IMR-90 (cell line): ENCODE data around the gene CERS1. TPM values are rescaled to one million over a fixed set of nuclear protein-coding genes. Genes with fewer than 3 reads are reported as not detected.
A peak's percentile ranks its signal among the peaks of the same experiment; 100 is the strongest.

Source experiments
- ATAC-seq: fragments of 200-7000 bp; cut with Tn5 transposase; 2 replicates; pipeline ENCODE4 v1.9.1; 2020; ENCODE audit warnings: low read depth, mild to moderate bottlenecking, moderate library complexity
- BruUV-seq: library from RNA; stranded (reverse); fragments of 400-500 nt; replicated peaks from 2 replicates; lab custom pipeline; 2021; lab: Mats Ljungman, UMichigan
- CTCF ChIA-PET: fragments of 300-600 bp; formaldehyde crosslinking; extraction: SDS; loops from one replicate; lab custom pipeline; 2021; ENCODE audit warnings: antibody characterized with exemption; lab: Yijun Ruan, JAX
- POLR2A ChIA-PET: fragments of 300-600 bp; sonication (Branson Sonifier 250); formaldehyde crosslinking; loops from one replicate; lab custom pipeline; 2022; ENCODE audit warnings: antibody characterized with exemption; ENCODE audit not compliant: unreplicated experiment; lab: Charles Lee
- DNase-seq: peaks from one replicate; pipeline ENCODE4 v3.0.0; 2013
- H2AFZ ChIP-seq: replicated peaks from 2 replicates; pipeline ENCODE3; 2013; ENCODE audit warnings: low read length, mild to moderate bottlenecking; ENCODE audit not compliant: poor library complexity
- H2AK5ac ChIP-seq: 2 replicates; pipeline ENCODE4 v1.6.1; 2013; ENCODE audit warnings: low read depth, low read length, inconsistent platforms
- H2AK9ac ChIP-seq: replicated peaks from 2 replicates; pipeline ENCODE3; 2013; ENCODE audit warnings: mild to moderate bottlenecking, low read depth, low read length, moderate library complexity; ENCODE audit not compliant: poor library complexity
- H2BK120ac ChIP-seq: 2 replicates; pipeline ENCODE4 v1.6.1; 2013; ENCODE audit warnings: low read depth, low read length, inconsistent platforms
- H2BK15ac ChIP-seq: 3 replicates; pipeline ENCODE4 v1.6.1; 2013; ENCODE audit warnings: low read depth, low read length, inconsistent platforms
- H2BK20ac ChIP-seq: 2 replicates; pipeline ENCODE4 v1.6.1; 2013; ENCODE audit warnings: low read depth, mild to moderate bottlenecking, inconsistent platforms, low read length, moderate library complexity
- H2BK5ac ChIP-seq: 2 replicates; pipeline ENCODE4 v1.6.1; 2013; ENCODE audit warnings: mild to moderate bottlenecking, low read depth, low read length, inconsistent platforms; ENCODE audit not compliant: poor library complexity, severe bottlenecking
- H3K14ac ChIP-seq: replicated peaks from 2 replicates; pipeline ENCODE4 v1.6.1; 2013; ENCODE audit warnings: low read depth, low read length, inconsistent platforms
- H3K18ac ChIP-seq: 2 replicates; pipeline ENCODE4 v1.6.1; 2013; ENCODE audit warnings: low read depth, low read length, control low read depth
- H3K23ac ChIP-seq: 2 replicates; pipeline ENCODE4 v1.6.1; 2013; ENCODE audit warnings: low read depth, low read length, inconsistent platforms
- H3K27ac ChIP-seq: 2 replicates; pipeline ENCODE4 v1.5.1; 2013; ENCODE audit warnings: mild to moderate bottlenecking, control low read depth, low read length; ENCODE audit not compliant: insufficient read depth
- H3K27me3 ChIP-seq: 2 replicates; pipeline ENCODE4 v1.6.1; 2013; ENCODE audit warnings: low read length; ENCODE audit not compliant: control insufficient read depth, insufficient read depth
- H3K36me3 ChIP-seq: 2 replicates; pipeline ENCODE4 v1.6.1; 2013; ENCODE audit warnings: low read length, mixed read lengths; ENCODE audit not compliant: control insufficient read depth, insufficient read depth
- H3K4ac ChIP-seq: 2 replicates; pipeline ENCODE4 v1.6.1; 2013; ENCODE audit warnings: low read depth, low read length, inconsistent platforms
- H3K4me1 ChIP-seq: 2 replicates; pipeline ENCODE4 v1.6.1; 2013; ENCODE audit warnings: low read length, mixed read lengths; ENCODE audit not compliant: control insufficient read depth, insufficient read depth
- H3K4me2 ChIP-seq: 2 replicates; pipeline ENCODE4 v1.6.1; 2013; ENCODE audit warnings: low read depth, mild to moderate bottlenecking, control low read depth, low read length, moderate library complexity
- H3K4me3 ChIP-seq: 2 replicates; pipeline ENCODE4 v1.5.1; 2013; ENCODE audit warnings: low read depth, mild to moderate bottlenecking, control low read depth, low read length, moderate library complexity; ENCODE audit not compliant: insufficient read depth
- H3K56ac ChIP-seq: 2 replicates; pipeline ENCODE4 v1.6.1; 2013; ENCODE audit warnings: low read length, inconsistent platforms; ENCODE audit not compliant: insufficient read depth; ENCODE audit errors: extremely low read depth
- H3K79me1 ChIP-seq, 2 experiments: 2 replicates each; pipeline ENCODE4 v1.6.1; 2013; ENCODE audit warnings: low read length in 2 of 2, inconsistent platforms in 1 of 2, low read depth in 1 of 2
- H3K9ac ChIP-seq: 2 replicates; pipeline ENCODE4 v1.6.1; 2013; ENCODE audit warnings: low read depth, low read length, control low read depth
- H3K9me1 ChIP-seq: 2 replicates; pipeline ENCODE4 v1.6.1; 2013; ENCODE audit warnings: low read length, inconsistent platforms; ENCODE audit not compliant: insufficient read depth
- H3K9me3 ChIP-seq: 2 replicates; pipeline ENCODE4 v1.6.1; 2013; ENCODE audit warnings: low read length; ENCODE audit not compliant: control insufficient read depth, insufficient read depth
- H4K20me1 ChIP-seq: 2 replicates; pipeline ENCODE4 v1.6.1; 2013; ENCODE audit warnings: low read length, inconsistent platforms; ENCODE audit not compliant: insufficient read depth
- H4K5ac ChIP-seq: 2 replicates; pipeline ENCODE4 v1.6.1; 2013; ENCODE audit warnings: mild to moderate bottlenecking, low read depth, low read length, control low read depth
- H4K8ac ChIP-seq, 2 experiments: 2 replicates each; pipeline ENCODE4 v1.6.1; 2013; ENCODE audit warnings: low read depth in 2 of 2, low read length in 2 of 2, control low read depth in 1 of 2, inconsistent platforms in 1 of 2
- H4K91ac ChIP-seq: 2 replicates; pipeline ENCODE4 v1.6.1; 2013; ENCODE audit warnings: low read depth, low read length, inconsistent platforms; ENCODE audit not compliant: insufficient read depth
- BHLHE40 ChIP-seq: fragments of 150-350 bp; IDR thresholded peaks from 2 replicates; pipeline ENCODE4 v1.6.1; 2016; ENCODE audit warnings: mild to moderate bottlenecking, low read depth, low read length
- CEBPB ChIP-seq: IDR thresholded peaks from 2 replicates; pipeline ENCODE4 v1.6.1; 2012; ENCODE audit warnings: low read depth, low read length, improper control_type of control experiment
- CTCF ChIP-seq: conservative IDR thresholded peaks from 2 replicates; pipeline ENCODE4 v1.5.1; 2012; ENCODE audit warnings: mild to moderate bottlenecking, low read depth, low read length, improper control_type of control experiment
- ELK1 ChIP-seq: fragments of 150-350 bp; IDR thresholded peaks from 2 replicates; pipeline ENCODE4 v1.6.1; 2016; ENCODE audit warnings: low read depth, mild to moderate bottlenecking, low read length, moderate library complexity, borderline replicate concordance
- MAFK ChIP-seq: IDR thresholded peaks from 2 replicates; pipeline ENCODE4 v1.6.1; 2012; ENCODE audit warnings: low read depth, low read length, improper control_type of control experiment
- POLR2A ChIP-seq: IDR thresholded peaks from 2 replicates; pipeline ENCODE4 v1.6.1; 2012; ENCODE audit warnings: mild to moderate bottlenecking, low read depth, low read length
- RAD21 ChIP-seq: IDR thresholded peaks from 2 replicates; pipeline ENCODE4 v1.6.1; 2012; ENCODE audit warnings: low read length, improper control_type of control experiment
- RCOR1 ChIP-seq: IDR thresholded peaks from 2 replicates; pipeline ENCODE4 v1.6.1; 2012; ENCODE audit warnings: mild to moderate bottlenecking, low read length, improper control_type of control experiment; ENCODE audit not compliant: insufficient replicate concordance
- SMC3 ChIP-seq: fragments of 150-350 bp; IDR thresholded peaks from 2 replicates; pipeline ENCODE4 v1.6.1; 2016; ENCODE audit warnings: low read depth, mild to moderate bottlenecking, antibody characterized with exemption, low read length, moderate library complexity
- USF2 ChIP-seq: fragments of 150-350 bp; IDR thresholded peaks from 2 replicates; pipeline ENCODE4 v1.6.1; 2017; ENCODE audit warnings: mild to moderate bottlenecking, antibody characterized with exemption, low read length, low read depth
- WGBS, 2 experiments: methylation state at CpG; one replicate each; pipeline versions ENCODE4 v1.1.5 to v1.1.7; 2013; ENCODE audit warnings: missing lambda C conversion rate in 2 of 2; ENCODE audit not compliant: insufficient read length in 1 of 2; ENCODE audit errors: extremely low coverage in 2 of 2; 5-methylcytosine and 5-hydroxymethylcytosine counted together
- dilution Hi-C: fragments of 300-500 bp; cut with HindIII; formaldehyde crosslinking; loops from one replicate; pipeline ENCODE4 v1.14.3; 2018; ENCODE audit warnings: low sequenced_read_pairs; ENCODE audit not compliant: unreplicated experiment
- in situ Hi-C: fragments of 300-500 bp; cut with MboI; formaldehyde crosslinking; loops from 3 replicates; pipeline ENCODE4 v1.14.3; 2019; ENCODE audit warnings: low sequenced_read_pairs, inconsistent platforms, mixed read lengths
- intact Hi-C: fragments of 100-400 bp; cut with micrococcal nuclease; formaldehyde crosslinking; loops from 2 replicates; pipeline ENCODE4 v1.10.0; 2022
- polyA plus RNA-seq, 3 experiments: library from polyadenylated mRNA; depleted of rRNA; stranded (reverse); fragments of >200 nt; gene quantifications; 2 replicates each; pipeline ENCODE4 v1.2.3, GENCODE V29; 2012; ENCODE audit warnings: low replicate concordance in 1 of 3
- total RNA-seq: library from RNA; depleted of rRNA; stranded (reverse); fragments of >200 nt; gene quantifications from 2 replicates; pipeline ENCODE4 v1.2.3, GENCODE V29; 2012

The CERS1 gene
- total and polyA plus RNA-seq, 2 of the 4 experiments (the other 2 are of a cell fraction) = 0.90 to 4.3 TPM

DNA sequence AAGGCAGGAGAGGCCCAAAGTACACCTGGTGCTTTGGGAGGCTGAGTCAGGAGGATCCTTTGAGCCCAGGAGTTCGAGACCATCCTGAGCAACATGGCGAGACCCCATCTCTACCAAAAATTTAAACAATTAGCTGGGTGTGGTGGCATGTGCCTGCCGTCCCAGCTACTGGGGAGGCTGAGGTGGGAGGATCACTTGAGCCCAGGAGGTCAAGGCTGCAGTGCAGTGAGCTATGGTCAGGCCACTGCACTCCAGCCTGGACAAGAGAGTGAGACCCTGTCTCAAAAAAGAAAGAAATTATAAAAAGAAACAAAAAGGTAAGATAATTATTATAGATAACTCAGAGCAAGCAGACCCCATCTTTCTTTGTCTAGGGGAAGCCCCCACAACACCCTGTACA, 43.2 kb upstream of the CERS1 start:
- in situ Hi-C loops (loop anchor here (5.0 kb wide), 1 partner anchor 48 kb away; no protein-coding TSS in a partner anchor), intact Hi-C loops (no loop called here), dilution Hi-C loops (no loop called here)
- Histone ChIP-seq H4K20me1 (peaks cover 21% of the 10 kb centered on the region), H3K18ac (no peak overlapping the region), H3K9me1 (peaks cover 10% of the 10 kb centered on the region), H3K4ac (peak overlapping the region; percentile 82), H4K5ac (no peak overlapping the region; the same call in 1 of the 2 replicates), H3K9ac (peak overlapping the region; percentile 92), H4K8ac (peak overlapping the region; percentile 75 to 91; a peak in 2 of 4 replicates), H3K4me2 (peak overlapping the region; percentile 91), H2BK120ac (peak overlapping the region; percentile 33; the same call in 1 of the 2 replicates), H3K23ac (no peak overlapping the region; the same call in 1 of the 2 replicates), H2BK5ac (no peak overlapping the region), H3K79me1 (peaks cover 18 to 50% of the 10 kb centered on the region in 2 experiments), H2BK20ac (no peak overlapping the region), H3K27me3 (no peaks in the 10 kb centered on the region), H4K91ac (peak overlapping the region; percentile 73; the same call in 1 of the 2 replicates), H3K14ac (peak overlapping the region; percentile 98; the same call in 1 of the 2 replicates), H2AFZ (no peak overlapping the region), H3K9me3 (no peaks in the 10 kb centered on the region), H3K56ac (no peak overlapping the region), H2AK9ac (peak overlapping the region; percentile 99), H3K36me3 (peaks cover 28% of the 10 kb centered on the region), H3K4me1 (peaks cover 6% of the 10 kb centered on the region), H3K27ac (peak overlapping the region; percentile 74), H3K4me3 (peak overlapping the region; percentile 73; the same call in 1 of the 2 replicates), H2BK15ac (0 out of 3 replicates have a peak overlapping the region, but pooled peaks have one; percentile 56), H2AK5ac (peak overlapping the region; percentile 96)
- ATAC-seq (no peak), DNase-seq (no peak)
- WGBS, 2 experiments = no CpG with 5 or more reads among the region's 3 CpGs
- POLR2A ChIA-PET = interaction anchor here (0.6 kb wide), 1 partner anchor 82 kb away, joined by 3 read pairs; no protein-coding TSS in a partner anchor
- no TSS peak for BruUV-seq
- no peak for TF ChIP-seq SMC3
- TF ChIP-seq RCOR1 = no peak
- TF ChIP-seq POLR2A = no peak
- TF ChIP-seq RAD21 = no peak
- no peak for TF ChIP-seq MAFK
- no peak for TF ChIP-seq CEBPB
- no peak for TF ChIP-seq ELK1
- TF ChIP-seq USF2 = no peak
- no peak for TF ChIP-seq CTCF
- no peak for TF ChIP-seq BHLHE40
- CTCF ChIA-PET = no interaction called here
